ENCODE measurements around the gene SYT1.
"Not testable (repeated sequence)": the region's sequence is repeated elsewhere in the genome, so short reads cannot be mapped to it uniquely, and the experiment has no call there.

The SYT1 gene

GRCh38 chr12:78864403-78864869, at the start of gene SYT1:
Gene SYT1 (plus strand): TSS chr12:78864774.
- Histone ChIP-seq H3K27me3 (ENCODE audit: control insufficient read depth, insufficient read depth, low read length) (no peaks in the 10 kb centered on the region), H3K27ac (ENCODE audit: low read depth, low read length) (peak within 1 kb of the TSS; percentile 86), H3K4me3 (ENCODE audit: low read depth, low read length) (peak within 1 kb of the TSS; percentile 95), H3K9ac (ENCODE audit: low read depth, low read length) (peak within 1 kb of the TSS; percentile 66), H3K9me3 (ENCODE audit: control insufficient read depth, insufficient read depth, low read length) (no peaks in the 10 kb centered on the region), H3K4me1 (ENCODE audit: control insufficient read depth, insufficient read depth, low read length) (peaks cover 21% of the 10 kb centered on the region), H3K36me3 (ENCODE audit: control insufficient read depth, insufficient read depth, low read length) (no peaks in the 10 kb centered on the region)

DNA sequence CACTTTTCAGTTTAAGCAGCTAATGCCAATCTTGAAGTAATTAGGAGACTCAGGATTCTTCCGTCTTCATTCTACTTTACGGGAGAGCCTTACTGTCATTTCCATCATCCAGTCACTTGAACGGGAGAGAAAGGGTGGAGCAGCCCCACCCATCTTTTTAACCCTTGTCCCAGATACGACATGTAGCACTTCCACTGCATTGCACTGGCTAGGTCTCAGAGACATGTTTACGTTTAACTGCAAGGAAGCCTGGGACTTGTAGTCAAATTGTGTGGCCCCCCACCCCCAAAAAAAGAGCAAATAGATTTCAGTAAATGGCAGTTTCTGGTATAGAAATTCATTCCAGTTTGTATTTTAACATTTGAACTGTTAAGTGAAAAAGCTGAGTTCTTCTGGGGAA, 46.1 kb upstream of the SYT1 start:
- Histone ChIP-seq H3K4me3 (ENCODE audit: low read depth, low read length) (no peak overlapping the region), H3K4me1 (ENCODE audit: control insufficient read depth, insufficient read depth, low read length) (no peaks in the 10 kb centered on the region), H3K27ac (ENCODE audit: low read depth, low read length) (no peak overlapping the region), H3K36me3 (ENCODE audit: control insufficient read depth, insufficient read depth, low read length) (no peaks in the 10 kb centered on the region), H3K9ac (ENCODE audit: low read depth, low read length) (no peak overlapping the region), H3K27me3 (ENCODE audit: control insufficient read depth, insufficient read depth, low read length) (no peaks in the 10 kb centered on the region), H3K9me3 (ENCODE audit: control insufficient read depth, insufficient read depth, low read length) (no peaks in the 10 kb centered on the region; the same call in 1 of the 2 replicates)

GRCh38 chr12:78820946-78821345, 43.6 kb upstream of the SYT1 start:
- Histone ChIP-seq H3K36me3 (ENCODE audit: control insufficient read depth, insufficient read depth, low read length) (no peaks in the 10 kb centered on the region), H3K9me3 (ENCODE audit: control insufficient read depth, insufficient read depth, low read length) (no peaks in the 10 kb centered on the region), H3K4me1 (ENCODE audit: control insufficient read depth, insufficient read depth, low read length) (no peaks in the 10 kb centered on the region), H3K27me3 (ENCODE audit: control insufficient read depth, insufficient read depth, low read length) (no peaks in the 10 kb centered on the region), H3K9ac (ENCODE audit: low read depth, low read length) (no peak overlapping the region), H3K4me3 (ENCODE audit: low read depth, low read length) (no peak overlapping the region), H3K27ac (ENCODE audit: low read depth, low read length) (no peak overlapping the region)

DNA sequence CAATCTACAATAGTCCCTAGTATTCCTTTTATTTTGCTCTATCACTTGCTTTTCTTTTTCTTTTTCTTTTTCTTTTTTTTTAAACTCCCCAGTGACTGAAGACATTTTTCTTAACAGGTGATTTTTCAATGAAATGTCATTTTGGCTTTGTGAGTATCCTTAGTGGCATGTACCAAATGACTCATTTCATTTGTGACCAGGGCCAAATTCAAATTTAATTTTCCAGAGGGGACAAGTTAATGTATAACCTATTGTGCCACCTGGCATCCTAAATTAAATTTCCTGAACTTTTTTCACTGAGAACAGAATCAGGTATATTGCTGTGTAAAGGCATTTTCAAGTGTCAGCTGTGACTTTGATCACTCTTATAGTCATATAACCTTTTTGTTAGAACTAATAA, 39.7 kb upstream of the SYT1 start:
- H3K36me3 ChIP-seq (ENCODE audit: control insufficient read depth, insufficient read depth, low read length): no peaks in the 10 kb centered on the region
- H3K4me1 ChIP-seq (ENCODE audit: control insufficient read depth, insufficient read depth, low read length): no peaks in the 10 kb centered on the region
- no peak overlapping the region for H3K4me3 ChIP-seq (ENCODE audit: low read depth, low read length)
- H3K9ac ChIP-seq (ENCODE audit: low read depth, low read length): no peak overlapping the region
- no peaks in the 10 kb centered on the region for H3K27me3 ChIP-seq (ENCODE audit: control insufficient read depth, insufficient read depth, low read length)
- no peaks in the 10 kb centered on the region for H3K9me3 ChIP-seq (ENCODE audit: control insufficient read depth, insufficient read depth, low read length)
- H3K27ac ChIP-seq (ENCODE audit: low read depth, low read length): no peak overlapping the region

DNA sequence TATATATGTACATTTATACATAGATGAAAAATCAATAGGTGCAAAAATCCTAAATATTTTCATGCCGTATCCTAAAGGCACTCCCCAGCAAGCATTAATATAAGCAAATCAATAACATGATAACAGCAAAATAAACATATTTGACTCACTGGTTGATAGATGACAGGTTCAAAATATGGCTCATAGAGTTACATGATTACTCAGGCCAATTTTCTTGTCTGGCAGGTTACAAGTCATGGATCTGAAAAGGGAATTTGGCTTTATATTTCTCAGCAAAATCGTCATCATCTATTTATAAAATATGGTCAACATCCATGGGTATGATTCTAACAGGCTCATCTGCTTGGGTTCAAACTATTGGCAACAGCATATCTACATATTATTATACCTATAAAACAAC, 34.9 kb upstream of the SYT1 start:
- no peaks in the 10 kb centered on the region for H3K4me1 ChIP-seq (ENCODE audit: control insufficient read depth, insufficient read depth, low read length)
- no peaks in the 10 kb centered on the region for H3K36me3 ChIP-seq (ENCODE audit: control insufficient read depth, insufficient read depth, low read length)
- no peaks in the 10 kb centered on the region for H3K27me3 ChIP-seq (ENCODE audit: control insufficient read depth, insufficient read depth, low read length)
- H3K27ac ChIP-seq (ENCODE audit: low read depth, low read length): no peak overlapping the region
- no peak overlapping the region for H3K9ac ChIP-seq (ENCODE audit: low read depth, low read length)
- no peak overlapping the region for H3K4me3 ChIP-seq (ENCODE audit: low read depth, low read length)
- H3K9me3 ChIP-seq (ENCODE audit: control insufficient read depth, insufficient read depth, low read length): no peaks in the 10 kb centered on the region

DNA sequence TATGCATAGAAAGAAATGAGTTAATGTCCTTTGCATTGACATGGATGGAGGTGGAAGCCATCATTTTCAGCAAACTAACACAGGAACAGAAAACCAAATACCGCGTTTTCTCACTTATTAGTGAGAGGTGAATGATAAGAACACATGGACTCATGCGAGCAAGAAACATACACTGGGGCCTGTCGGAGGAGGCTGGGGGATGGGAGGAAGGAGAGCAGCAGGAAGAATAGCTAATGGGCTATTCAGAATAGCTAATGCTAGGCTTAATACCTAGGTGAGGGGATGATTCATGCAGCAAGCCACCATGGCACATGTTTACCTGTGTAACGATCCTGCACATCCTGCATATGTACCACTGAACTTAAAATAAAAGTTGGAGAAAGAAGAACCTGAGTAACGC, 29.1 kb upstream of the SYT1 start:
- peaks cover 19% of the 10 kb centered on the region for H3K4me1 ChIP-seq (ENCODE audit: control insufficient read depth, insufficient read depth, low read length)
- H3K36me3 ChIP-seq (ENCODE audit: control insufficient read depth, insufficient read depth, low read length): no peaks in the 10 kb centered on the region
- H3K27me3 ChIP-seq (ENCODE audit: control insufficient read depth, insufficient read depth, low read length): no peaks in the 10 kb centered on the region
- H3K27ac ChIP-seq (ENCODE audit: low read depth, low read length): no peak overlapping the region
- H3K9me3 ChIP-seq (ENCODE audit: control insufficient read depth, insufficient read depth, low read length): no peaks in the 10 kb centered on the region
- no peak overlapping the region for H3K9ac ChIP-seq (ENCODE audit: low read depth, low read length)
- H3K4me3 ChIP-seq (ENCODE audit: low read depth, low read length): no peak overlapping the region

GRCh38 chr12:78840518-78841019, 24.0 kb upstream of the SYT1 start:
- H3K27me3 ChIP-seq (ENCODE audit: control insufficient read depth, insufficient read depth, low read length); H3K4me3 ChIP-seq (ENCODE audit: low read depth, low read length); H3K36me3 ChIP-seq (ENCODE audit: control insufficient read depth, insufficient read depth, low read length); H3K9me3 ChIP-seq (ENCODE audit: control insufficient read depth, insufficient read depth, low read length): not testable (repeated sequence)
- Histone ChIP-seq H3K9ac (ENCODE audit: low read depth, low read length) (0 out of 2 replicates have a peak overlapping the region, but pooled peaks have one; percentile 26), H3K27ac (ENCODE audit: low read depth, low read length) (peak overlapping the region; percentile 46), H3K4me1 (ENCODE audit: control insufficient read depth, insufficient read depth, low read length) (peaks cover 15% of the 10 kb centered on the region)

- Histone ChIP-seq H3K4me3 (ENCODE audit: low read depth, low read length) (no peak overlapping the region), H3K4me1 (ENCODE audit: control insufficient read depth, insufficient read depth, low read length) (no peaks in the 10 kb centered on the region), H3K9ac (ENCODE audit: low read depth, low read length) (no peak overlapping the region), H3K9me3 (ENCODE audit: control insufficient read depth, insufficient read depth, low read length) (no peaks in the 10 kb centered on the region), H3K27ac (ENCODE audit: low read depth, low read length) (no peak overlapping the region), H3K36me3 (ENCODE audit: control insufficient read depth, insufficient read depth, low read length) (no peaks in the 10 kb centered on the region), H3K27me3 (ENCODE audit: control insufficient read depth, insufficient read depth, low read length) (no peaks in the 10 kb centered on the region)
Observed at GRCh38 chr12:78853231-78853630, 11.3 kb upstream of the SYT1 start.

DNA sequence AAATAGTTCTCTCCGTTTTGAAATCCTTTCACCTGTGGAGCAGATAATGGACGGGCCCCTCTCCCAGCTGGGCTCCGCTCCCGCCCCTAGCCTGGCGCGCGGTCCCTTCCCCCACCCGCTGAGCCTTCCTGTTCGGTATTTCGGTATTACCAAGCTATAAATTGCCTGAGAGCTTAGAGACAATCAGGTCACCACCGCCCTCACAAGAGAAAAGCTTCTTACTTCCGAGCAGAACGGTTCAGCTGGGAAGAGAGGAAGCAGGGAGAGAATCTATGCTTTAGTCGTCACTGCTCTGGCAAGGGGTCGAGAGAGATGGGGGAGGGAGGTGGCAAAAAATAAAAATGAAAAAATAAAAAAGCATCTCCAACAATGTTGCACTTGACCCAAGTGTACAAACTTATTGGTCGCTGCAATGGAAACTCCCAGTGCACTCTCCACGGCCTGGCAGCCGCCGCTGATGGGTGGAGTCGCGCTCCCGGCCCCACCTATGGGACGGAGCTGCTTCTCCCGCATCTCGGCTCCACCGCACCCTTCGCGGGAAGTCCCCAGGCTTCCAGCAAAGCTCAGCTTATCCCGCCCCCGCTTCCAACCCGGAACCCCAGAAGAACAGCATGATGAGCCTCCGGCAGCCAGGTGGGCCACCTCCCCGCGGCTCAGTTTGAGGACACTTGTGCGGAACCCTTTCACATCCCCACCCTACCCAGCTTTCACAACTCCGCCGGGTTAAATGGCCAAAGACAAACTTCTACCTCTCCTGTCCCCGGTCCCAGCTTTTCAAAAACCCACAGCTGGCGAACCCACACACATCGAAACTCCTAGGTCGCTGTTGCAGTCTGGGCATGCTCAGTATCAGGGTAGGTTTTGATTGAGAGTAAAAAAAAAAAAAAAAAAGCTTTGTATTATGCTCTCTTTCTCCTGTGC, 832 bp upstream of the SYT1 start:
- Histone ChIP-seq H3K36me3 (ENCODE audit: control insufficient read depth, insufficient read depth, low read length) (no peaks in the 10 kb centered on the region), H3K9me3 (ENCODE audit: control insufficient read depth, insufficient read depth, low read length) (no peaks in the 10 kb centered on the region), H3K27ac (ENCODE audit: low read depth, low read length) (peak overlapping the region; percentile 86), H3K4me1 (ENCODE audit: control insufficient read depth, insufficient read depth, low read length) (peaks cover 21% of the 10 kb centered on the region), H3K4me3 (ENCODE audit: low read depth, low read length) (peak overlapping the region; percentile 95), H3K9ac (ENCODE audit: low read depth, low read length) (peak overlapping the region; percentile 66), H3K27me3 (ENCODE audit: control insufficient read depth, insufficient read depth, low read length) (no peaks in the 10 kb centered on the region)

DNA sequence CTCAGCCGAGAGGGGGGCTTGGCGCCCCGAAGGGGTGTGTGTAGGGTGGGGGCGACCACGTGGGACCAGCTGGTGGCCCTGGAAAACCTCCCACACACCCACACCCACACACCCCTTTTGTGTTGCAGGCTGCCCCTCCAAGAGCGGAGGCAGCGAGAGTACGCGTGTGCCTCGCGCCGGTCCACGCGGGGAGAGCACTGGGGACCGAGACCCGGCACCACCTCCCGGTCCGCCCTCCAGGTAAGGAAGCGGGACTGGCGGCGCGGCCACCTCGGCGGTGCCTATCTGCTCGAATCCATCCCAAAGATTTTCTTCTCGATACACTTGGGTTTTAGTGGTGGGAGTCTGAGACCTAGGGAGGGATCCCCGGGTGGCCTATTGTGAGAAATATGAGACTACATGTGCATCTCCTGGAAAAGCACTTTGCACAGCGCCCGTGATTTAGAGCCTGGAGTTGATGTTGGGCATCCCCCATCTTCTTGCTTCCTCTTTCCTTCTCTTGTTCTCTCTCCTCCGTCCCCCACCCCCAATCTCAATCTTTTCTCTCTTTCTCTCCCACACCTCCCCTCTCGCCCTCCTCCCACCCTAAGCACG, 393 bp downstream of the SYT1 start:
- peak overlapping the region; percentile 45 for H3K9ac ChIP-seq (ENCODE audit: low read depth, low read length)

GRCh38 chr12:78865516-78865915, 942 bp downstream of the SYT1 start:
- H3K27ac ChIP-seq (ENCODE audit: low read depth, low read length): no peak overlapping the region
- no peak overlapping the region for H3K9ac ChIP-seq (ENCODE audit: low read depth, low read length)
- no peaks in the 10 kb centered on the region for H3K36me3 ChIP-seq (ENCODE audit: control insufficient read depth, insufficient read depth, low read length)
- H3K4me1 ChIP-seq (ENCODE audit: control insufficient read depth, insufficient read depth, low read length): peaks cover 29% of the 10 kb centered on the region
- no peaks in the 10 kb centered on the region for H3K27me3 ChIP-seq (ENCODE audit: control insufficient read depth, insufficient read depth, low read length)
- H3K9me3 ChIP-seq (ENCODE audit: control insufficient read depth, insufficient read depth, low read length): no peaks in the 10 kb centered on the region
- peak overlapping the region; percentile 95 for H3K4me3 ChIP-seq (ENCODE audit: low read depth, low read length)

More for the DNA sequence above, 393 bp downstream of the SYT1 start:
- Histone ChIP-seq H3K4me3 (ENCODE audit: low read depth, low read length) (peak overlapping the region; percentile 95), H3K36me3 (ENCODE audit: control insufficient read depth, insufficient read depth, low read length) (no peaks in the 10 kb centered on the region), H3K9me3 (ENCODE audit: control insufficient read depth, insufficient read depth, low read length) (no peaks in the 10 kb centered on the region), H3K27ac (ENCODE audit: low read depth, low read length) (peak overlapping the region; percentile 54), H3K4me1 (ENCODE audit: control insufficient read depth, insufficient read depth, low read length) (peaks cover 24% of the 10 kb centered on the region), H3K27me3 (ENCODE audit: control insufficient read depth, insufficient read depth, low read length) (no peaks in the 10 kb centered on the region)

All from HUES48 (cell line).